ENCODE results near the gene KCNJ10. TPM values are rescaled to one million over a fixed set of nuclear protein-coding genes. Genes with fewer than 3 reads are reported as not detected.

KCNJ10 gene
- total and polyA plus RNA-seq, 2 of the 13 experiments (the other 11 are each of a cell fraction or from before 2014, with no cell fraction given): 4.4 to 10.3 TPM

DNA sequence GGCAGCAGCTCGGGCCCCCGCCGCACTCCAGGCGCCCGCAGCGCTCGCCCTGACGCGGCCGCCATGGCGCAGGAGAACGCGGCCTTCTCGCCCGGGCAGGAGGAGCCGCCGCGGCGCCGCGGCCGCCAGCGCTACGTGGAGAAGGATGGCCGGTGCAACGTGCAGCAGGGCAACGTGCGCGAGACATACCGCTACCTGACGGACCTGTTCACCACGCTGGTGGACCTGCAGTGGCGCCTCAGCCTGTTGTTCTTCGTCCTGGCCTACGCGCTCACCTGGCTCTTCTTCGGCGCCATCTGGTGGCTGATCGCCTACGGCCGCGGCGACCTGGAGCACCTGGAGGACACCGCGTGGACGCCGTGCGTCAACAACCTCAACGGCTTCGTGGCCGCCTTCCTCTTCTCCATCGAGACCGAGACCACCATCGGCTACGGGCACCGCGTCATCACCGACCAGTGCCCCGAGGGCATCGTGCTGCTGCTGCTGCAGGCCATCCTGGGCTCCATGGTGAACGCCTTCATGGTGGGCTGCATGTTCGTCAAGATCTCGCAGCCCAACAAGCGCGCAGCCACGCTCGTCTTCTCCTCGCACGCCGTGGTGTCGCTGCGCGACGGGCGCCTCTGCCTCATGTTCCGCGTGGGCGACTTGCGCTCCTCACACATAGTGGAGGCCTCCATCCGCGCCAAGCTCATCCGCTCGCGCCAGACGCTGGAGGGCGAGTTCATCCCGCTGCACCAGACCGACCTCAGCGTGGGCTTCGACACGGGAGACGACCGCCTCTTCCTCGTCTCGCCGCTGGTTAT is 14.2 kb upstream of the KCNJ10 start (continued):
- 0 out of 2 replicates have a peak, but pooled peaks have one; percentile 16 for TF ChIP-seq ZNF574 (CRISPR knock-in tag; IDR thresholded peaks at IDR 0.05)
- TF ChIP-seq ARNTL (CRISPR knock-in tag; IDR thresholded peaks at IDR 0.05): no peak
- TF ChIP-seq RBM22 (optimal IDR thresholded peaks at IDR 0.05; ENCODE audit: low read length): no peak
- TF ChIP-seq HMG20B (CRISPR knock-in tag; conservative IDR thresholded peaks at IDR 0.05): no peak
- TF ChIP-seq DMTF1 (CRISPR knock-in tag; IDR thresholded peaks at IDR 0.05): no peak
- TF ChIP-seq ZNF878 (CRISPR knock-in tag; IDR thresholded peaks at IDR 0.05): no peak
- TF ChIP-seq RXRB (CRISPR knock-in tag; IDR thresholded peaks at IDR 0.05; ENCODE audit: borderline replicate concordance): no peak
- peak; percentile 29 for TF ChIP-seq AGO1 (IDR thresholded peaks at IDR 0.05; ENCODE audit: low read depth, low read length, poor library complexity, severe bottlenecking)
- no peak for TF ChIP-seq FOXA1 (IDR thresholded peaks at IDR 0.05)
- TF ChIP-seq FOXA1 (CRISPR knock-in tag; IDR thresholded peaks at IDR 0.05): peak; percentile 28; the same call in 1 of the 2 replicates
- no peak for TF ChIP-seq ZNF879 (CRISPR knock-in tag; IDR thresholded peaks at IDR 0.05)
- 0 out of 2 replicates have a peak, but pooled peaks have one; percentile 42 for TF ChIP-seq POGZ (CRISPR knock-in tag; IDR thresholded peaks at IDR 0.05)
- TF ChIP-seq, protein P1, sequence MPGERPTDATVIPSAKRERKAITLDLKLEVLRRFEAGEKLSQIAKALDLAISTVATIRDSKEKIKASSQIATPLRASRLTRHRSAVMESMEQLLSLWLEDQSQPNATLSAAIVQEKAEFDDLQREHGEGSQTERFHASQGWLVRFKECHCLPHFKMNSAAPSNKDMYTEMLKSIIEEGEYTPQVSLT (CRISPR knock-in tag; IDR thresholded peaks at IDR 0.05; ENCODE audit: borderline replicate concordance, low read depth): no peak
- no peak for TF ChIP-seq ZNF672 (CRISPR knock-in tag; IDR thresholded peaks at IDR 0.05)
- TF ChIP-seq PHF5A (CRISPR knock-in tag; IDR thresholded peaks at IDR 0.05; ENCODE audit: low read depth, unreplicated experiment): no peak
- TF ChIP-seq TRIM22 (IDR thresholded peaks at IDR 0.05): no peak
- peak; percentile 65 for TF ChIP-seq ZNF263 (CRISPR knock-in tag; IDR thresholded peaks at IDR 0.05)
- TF ChIP-seq ZMYM4 (CRISPR knock-in tag; IDR thresholded peaks at IDR 0.05): peak; percentile 25; the same call in 1 of the 2 replicates
- TF ChIP-seq, protein P2, sequence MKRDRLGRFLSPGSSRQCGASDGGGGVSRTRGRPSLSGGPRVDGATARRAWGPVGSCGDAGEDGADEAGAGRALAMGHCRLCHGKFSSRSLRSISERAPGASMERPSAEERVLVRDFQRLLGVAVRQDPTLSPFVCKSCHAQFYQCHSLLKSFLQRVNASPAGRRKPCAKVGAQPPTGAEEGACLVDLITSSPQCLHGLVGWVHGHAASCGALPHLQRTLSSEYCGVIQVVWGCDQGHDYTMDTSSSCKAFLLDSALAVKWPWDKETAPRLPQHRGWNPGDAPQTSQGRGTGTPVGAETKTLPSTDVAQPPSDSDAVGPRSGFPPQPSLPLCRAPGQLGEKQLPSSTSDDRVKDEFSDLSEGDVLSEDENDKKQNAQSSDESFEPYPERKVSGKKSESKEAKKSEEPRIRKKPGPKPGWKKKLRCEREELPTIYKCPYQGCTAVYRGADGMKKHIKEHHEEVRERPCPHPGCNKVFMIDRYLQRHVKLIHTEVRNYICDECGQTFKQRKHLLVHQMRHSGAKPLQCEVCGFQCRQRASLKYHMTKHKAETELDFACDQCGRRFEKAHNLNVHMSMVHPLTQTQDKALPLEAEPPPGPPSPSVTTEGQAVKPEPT (CRISPR knock-in tag; IDR thresholded peaks at IDR 0.05; ENCODE audit: low read depth): no peak
- no peak for TF ChIP-seq MXD4 (CRISPR knock-in tag; IDR thresholded peaks at IDR 0.05)
- TF ChIP-seq ZNF792 (CRISPR knock-in tag; IDR thresholded peaks at IDR 0.05): no peak
- peak; percentile 72; the same call in 1 of the 2 replicates for TF ChIP-seq ZBTB38 (CRISPR knock-in tag; IDR thresholded peaks at IDR 0.05)

Data from HepG2 (cell line).